ENCODE data around the gene SEC14L5. TPM values are rescaled to one million over a fixed set of nuclear protein-coding genes. Genes with fewer than 3 reads are reported as not detected.

Gene SEC14L5
- total and polyA plus RNA-seq, 10 of the 15 experiments (the other 5 are each of a cell fraction or from before 2014, with no cell fraction given): 0.01 TPM; not detected in 9

DNA sequence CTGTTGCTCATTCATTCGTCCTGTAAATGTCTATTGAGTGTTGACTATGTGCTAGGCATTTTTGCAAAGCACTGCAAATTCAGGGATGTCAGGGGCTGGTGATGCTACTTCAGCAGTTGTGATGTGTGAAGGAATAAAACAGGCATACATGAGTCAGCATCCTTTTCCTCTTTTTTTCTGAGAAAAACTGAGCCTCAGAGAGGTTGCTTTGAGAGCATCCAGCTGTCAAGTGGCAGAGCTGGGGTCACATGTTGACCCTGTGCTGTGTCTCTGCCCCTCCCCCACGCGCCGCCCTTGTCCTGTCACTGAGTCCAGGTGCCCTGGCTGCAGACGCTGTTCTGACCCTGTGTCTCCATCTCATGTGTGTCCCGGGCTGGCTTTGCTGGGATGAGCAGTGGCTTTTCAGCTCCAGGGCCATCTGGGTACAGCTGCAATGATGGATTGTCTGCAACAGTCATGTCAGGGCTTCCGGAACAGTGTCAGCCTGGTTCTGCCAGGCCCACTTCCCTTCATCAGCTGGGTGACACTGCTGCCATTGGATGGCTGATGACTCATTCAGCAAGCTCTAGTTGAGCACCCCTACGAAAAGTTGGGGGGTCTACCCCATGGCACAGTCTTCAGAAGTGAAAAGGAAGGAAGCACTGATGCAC lies 14.9 kb downstream of the SEC14L5 start:
- intact Hi-C loops (cut with micrococcal nuclease; ENCODE audit: unreplicated experiment): loop anchor here (10.0 kb wide), 1 partner anchor 92 kb away; the partner anchor contains the start of gene C16orf89

DNA sequence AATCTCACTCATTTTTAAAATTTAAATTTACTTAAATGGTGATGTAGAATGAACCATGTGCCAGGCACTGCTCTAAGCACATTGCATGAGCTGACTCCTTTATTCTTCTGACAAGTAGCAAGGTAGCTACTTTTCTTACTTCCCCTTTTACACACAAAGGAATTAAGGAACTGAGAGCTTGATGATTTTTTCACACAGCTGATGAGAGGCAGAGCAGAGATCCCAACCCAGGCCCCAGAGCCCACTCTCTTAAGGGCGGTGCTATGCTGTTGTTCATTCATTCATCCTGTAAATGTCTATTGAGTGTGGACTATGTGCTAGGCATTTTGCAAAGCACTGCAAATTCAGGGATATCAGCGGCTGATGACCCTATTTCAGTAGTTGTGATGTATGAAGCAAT lies 17.9 kb downstream of the SEC14L5 start:
- CTCF ChIA-PET: interaction anchor here (1.0 kb wide), 1 partner anchor 108 kb away, joined by 3 read pairs; no protein-coding TSS in a partner anchor
- TF ChIP-seq SMARCA5 (IDR thresholded peaks at IDR 0.05) (no peak), ESRRA (IDR thresholded peaks at IDR 0.05; ENCODE audit: low read length) (no peak), RAD51 (IDR thresholded peaks at IDR 0.05) (no peak), RBBP5 (conservative IDR thresholded peaks at IDR 0.05) (no peak), ZNF384 (IDR thresholded peaks at IDR 0.05; ENCODE audit: borderline replicate concordance, low read depth, low read length) (peak; percentile 58; the same call in 1 of the 2 replicates), IRF4 (IDR thresholded peaks at IDR 0.05; ENCODE audit: low read depth, low read length) (peak; percentile 91), JUND (IDR thresholded peaks at IDR 0.05; ENCODE audit: low read depth, low read length) (no peak), NR2F1 (conservative IDR thresholded peaks at IDR 0.05) (no peak), PAX5 (IDR thresholded peaks at IDR 0.05; ENCODE audit: borderline replicate concordance, low read depth, low read length) (peak; percentile 44; the same call in 1 of the 2 replicates), SPI1 (IDR thresholded peaks at IDR 0.05; ENCODE audit: borderline replicate concordance, insufficient read depth, low read depth, low read length) (peak; percentile 97), STAT3 (IDR thresholded peaks at IDR 0.05; ENCODE audit: low read depth, low read length) (no peak), CREB1 (IDR thresholded peaks at IDR 0.05; ENCODE audit: low read depth) (0 out of 2 replicates have a peak, but pooled peaks have one; percentile 9), BACH1 (IDR thresholded peaks at IDR 0.05; ENCODE audit: borderline replicate concordance) (peak; percentile 54; the same call in 1 of the 2 replicates)
- TF ChIP-seq, protein P1, sequence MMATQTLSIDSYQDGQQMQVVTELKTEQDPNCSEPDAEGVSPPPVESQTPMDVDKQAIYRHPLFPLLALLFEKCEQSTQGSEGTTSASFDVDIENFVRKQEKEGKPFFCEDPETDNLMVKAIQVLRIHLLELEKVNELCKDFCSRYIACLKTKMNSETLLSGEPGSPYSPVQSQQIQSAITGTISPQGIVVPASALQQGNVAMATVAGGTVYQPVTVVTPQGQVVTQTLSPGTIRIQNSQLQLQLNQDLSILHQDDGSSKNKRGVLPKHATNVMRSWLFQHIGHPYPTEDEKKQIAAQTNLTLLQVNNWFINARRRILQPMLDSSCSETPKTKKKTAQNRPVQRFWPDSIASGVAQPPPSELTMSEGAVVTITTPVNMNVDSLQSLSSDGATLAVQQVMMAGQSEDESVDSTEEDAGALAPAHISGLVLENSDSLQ (IDR thresholded peaks at IDR 0.05): 0 out of 2 replicates have a peak, but pooled peaks have one; percentile 19

More for the DNA sequence above, 14.9 kb downstream of the SEC14L5 start:
- DNase-seq (ENCODE audit: low read depth, low spot score) (no peak), FAIRE-seq (no peak), ATAC-seq (no peak)
- Histone ChIP-seq H2AFZ (ENCODE audit: control insufficient read depth, low read depth, low read length) (no peak overlapping the region), H3K27ac (ENCODE audit: control insufficient read depth, insufficient read depth) (no peak overlapping the region), H3K4me2 (ENCODE audit: control insufficient read depth, insufficient read depth) (no peak overlapping the region), H3K9ac (ENCODE audit: control insufficient read depth, insufficient read depth, low read length) (no peak overlapping the region), H3K79me2 (ENCODE audit: control insufficient read depth, insufficient read depth, low read length) (no peaks in the 10 kb centered on the region), H3K9me3 (replicated peaks; ENCODE audit: control insufficient read depth, insufficient read depth, low read length) (peaks cover 5% of the 10 kb centered on the region; the same call in 1 of the 3 replicates), H3K27me3 (replicated peaks in 1 of 2; ENCODE audit: control insufficient read depth in 2 of 2, insufficient read depth in 2 of 2, low read length in 1 of 2) (no peaks in the 10 kb centered on the region; a peak in 1 of 4 replicates), H3K4me1 (ENCODE audit: control insufficient read depth, insufficient read depth, low read length) (peaks cover 17% of the 10 kb centered on the region), H4K20me1 (ENCODE audit: control insufficient read depth, insufficient read depth) (no peaks in the 10 kb centered on the region), H3K4me3 (no peak overlapping the region), H3K36me3 (ENCODE audit: control insufficient read depth in 2 of 2, insufficient read depth in 2 of 2, low read length in 1 of 2) (no peaks in the 10 kb centered on the region)
- BruUV-seq (replicated peaks): no TSS peak
- in situ Hi-C loops (cut with MboI): no loop called here
- 6% methylated on average over 8 of the region's 8 CpGs for WGBS (ENCODE audit: insufficient coverage, insufficient replicate concordance, low lambda C conversion rate, missing lambda C conversion rate)
- TF ChIP-seq CEBPB (IDR thresholded peaks at IDR 0.05; ENCODE audit: borderline replicate concordance in 1 of 2, low read depth in 2 of 2, low read length in 2 of 2): no peak
- no peak for TF ChIP-seq TCF12 (IDR thresholded peaks at IDR 0.05; ENCODE audit: low read depth, low read length)
- TF ChIP-seq NR2C1 (IDR thresholded peaks at IDR 0.05): no peak
- no peak for TF ChIP-seq CBX5 (IDR thresholded peaks at IDR 0.05; ENCODE audit: low read depth)
- no peak for TF ChIP-seq ASH2L (IDR thresholded peaks at IDR 0.05; ENCODE audit: borderline replicate concordance, low read depth)
- no peak for TF ChIP-seq RBBP5 (conservative IDR thresholded peaks at IDR 0.05)
- no peak for TF ChIP-seq SREBF2 (IDR thresholded peaks at IDR 0.05; ENCODE audit: low read length)
- no peak for TF ChIP-seq SREBF1 (IDR thresholded peaks at IDR 0.05; ENCODE audit: low read length)
- no peak for TF ChIP-seq KDM1A (IDR thresholded peaks at IDR 0.05; ENCODE audit: borderline replicate concordance)
- SMC1A ChIA-PET (ENCODE audit: uncharacterized antibody, unreplicated experiment): interaction anchor here (0.6 kb wide), 1 partner anchor 269 kb away, joined by 3 read pairs; no protein-coding TSS in a partner anchor
- CTCF ChIA-PET: interaction anchor here (1.0 kb wide), 1 partner anchor 10 kb away, joined by 3 read pairs; no protein-coding TSS in a partner anchor
- RAD21 ChIA-PET (ENCODE audit: unreplicated experiment): interaction anchor here (0.6 kb wide), 1 partner anchor 172 kb away, joined by 3 read pairs; no protein-coding TSS in a partner anchor
- POLR2A ChIA-PET: no interaction called here

More for the DNA sequence above, 17.9 kb downstream of the SEC14L5 start:
- peak; percentile 80 for FAIRE-seq
- H3K4me1 ChIP-seq (ENCODE audit: control insufficient read depth, insufficient read depth, low read length): peaks cover 17% of the 10 kb centered on the region
- intact Hi-C loops (cut with micrococcal nuclease; ENCODE audit: unreplicated experiment): loop anchor here (10.0 kb wide), 1 partner anchor 89 kb away; the partner anchor contains the start of gene C16orf89
- whole genome bisulfite sequencing (ENCODE audit: insufficient coverage, insufficient replicate concordance, low lambda C conversion rate, missing lambda C conversion rate): 2% methylated on average over 2 of the region's 2 CpGs
- no TSS peak for BruUV-seq (replicated peaks)
- no peak overlapping the region for H2AFZ ChIP-seq (ENCODE audit: control insufficient read depth, low read depth, low read length)
- H3K79me2 ChIP-seq (ENCODE audit: control insufficient read depth, insufficient read depth, low read length): no peaks in the 10 kb centered on the region
- H4K20me1 ChIP-seq (ENCODE audit: control insufficient read depth, insufficient read depth): no peaks in the 10 kb centered on the region
- peak overlapping the region; percentile 34; the same call in 1 of the 2 replicates for H3K4me2 ChIP-seq (ENCODE audit: control insufficient read depth, insufficient read depth)
- ChIA-PET POLR2A (interaction anchor here (0.5 kb wide), 1 partner anchor 204 kb away, joined by 3 read pairs; no protein-coding TSS in a partner anchor), RAD21 (ENCODE audit: unreplicated experiment) (interaction anchor here (0.6 kb wide), 1 partner anchor 32 kb away, joined by 4 read pairs; no protein-coding TSS in a partner anchor), SMC1A (ENCODE audit: uncharacterized antibody, unreplicated experiment) (interaction anchor here (0.6 to 1.0 kb wide), 3 partner anchors 42 to 85 kb away, joined by 3 read pairs; partner anchors contain the start of gene NAGPA)
- peaks cover 5% of the 10 kb centered on the region; the same call in 1 of the 3 replicates for H3K9me3 ChIP-seq (replicated peaks; ENCODE audit: control insufficient read depth, insufficient read depth, low read length)
- no peak overlapping the region for H3K4me3 ChIP-seq
- ATAC-seq: peak; percentile 99
- no peak overlapping the region for H3K9ac ChIP-seq (ENCODE audit: control insufficient read depth, insufficient read depth, low read length)
- DNase-seq (ENCODE audit: low read depth, low spot score): peak; percentile 57
- H3K27me3 ChIP-seq (replicated peaks in 1 of 2; ENCODE audit: control insufficient read depth in 2 of 2, insufficient read depth in 2 of 2, low read length in 1 of 2): no peaks in the 10 kb centered on the region; a peak in 1 of 4 replicates
- no peaks in the 10 kb centered on the region for H3K36me3 ChIP-seq (ENCODE audit: control insufficient read depth in 2 of 2, insufficient read depth in 2 of 2, low read length in 1 of 2)
- H3K27ac ChIP-seq (ENCODE audit: control insufficient read depth, insufficient read depth): no peak overlapping the region
- in situ Hi-C loops (cut with MboI): no loop called here

All from GM12878 (cell line).